BJ (cell line): ENCODE measurements around the gene ASB1. TPM values are rescaled to one million over a fixed set of nuclear protein-coding genes. Genes with fewer than 3 reads are reported as not detected.

ENCODE experiments used
- CTCF ChIA-PET: fragments of 350-600 bp; formaldehyde crosslinking; extraction: SDS; loops from one replicate; lab custom pipeline; 2021; ENCODE audit warnings: antibody characterized with exemption, inconsistent platforms; lab: Yijun Ruan, JAX
- POLR2A ChIA-PET: fragments of 300-600 bp; sonication (Branson Sonifier 250); formaldehyde crosslinking; extraction: SDS; loops from one replicate; lab custom pipeline; 2021; ENCODE audit warnings: antibody characterized with exemption; lab: Charles Lee
- DNase-seq: peaks from one replicate; pipeline ENCODE4 v3.0.0-alpha.2; 2011; ENCODE audit warnings: low read depth
- H3K27me3 ChIP-seq: 2 replicates; pipeline ENCODE4 v1.6.0; 2011; ENCODE audit warnings: low read length; ENCODE audit not compliant: control insufficient read depth, insufficient read depth
- H3K36me3 ChIP-seq: 2 replicates; pipeline ENCODE4 v1.5.1; 2011; ENCODE audit warnings: low read length; ENCODE audit not compliant: control insufficient read depth, insufficient read depth
- H3K4me3 ChIP-seq: 2 replicates; pipeline ENCODE4 v1.5.1; 2011; ENCODE audit warnings: low read depth, mild to moderate bottlenecking, control low read depth, low read length
- polyA plus RNA-seq: library from polyadenylated mRNA; depleted of rRNA; stranded (reverse); fragments of >200 nt; gene quantifications from 2 replicates; pipeline ENCODE4 v1.2.3, GENCODE V29; 2011
- TF ChIP-seq, protein P1 (sequence below): IDR thresholded peaks from 2 replicates; pipeline ENCODE4 v1.5.1; 2011; ENCODE audit warnings: low read depth, mild to moderate bottlenecking, control low read depth, inconsistent platforms, low read length, moderate library complexity; ENCODE audit not compliant: insufficient read depth

ASB1 gene
- polyA plus RNA-seq, 1 experiment, result 33.4 TPM

- Histone ChIP-seq H3K4me3 (no peak overlapping the region), H3K36me3 (no peaks in the 10 kb centered on the region), H3K27me3 (no peaks in the 10 kb centered on the region)
- TF ChIP-seq, protein P1, sequence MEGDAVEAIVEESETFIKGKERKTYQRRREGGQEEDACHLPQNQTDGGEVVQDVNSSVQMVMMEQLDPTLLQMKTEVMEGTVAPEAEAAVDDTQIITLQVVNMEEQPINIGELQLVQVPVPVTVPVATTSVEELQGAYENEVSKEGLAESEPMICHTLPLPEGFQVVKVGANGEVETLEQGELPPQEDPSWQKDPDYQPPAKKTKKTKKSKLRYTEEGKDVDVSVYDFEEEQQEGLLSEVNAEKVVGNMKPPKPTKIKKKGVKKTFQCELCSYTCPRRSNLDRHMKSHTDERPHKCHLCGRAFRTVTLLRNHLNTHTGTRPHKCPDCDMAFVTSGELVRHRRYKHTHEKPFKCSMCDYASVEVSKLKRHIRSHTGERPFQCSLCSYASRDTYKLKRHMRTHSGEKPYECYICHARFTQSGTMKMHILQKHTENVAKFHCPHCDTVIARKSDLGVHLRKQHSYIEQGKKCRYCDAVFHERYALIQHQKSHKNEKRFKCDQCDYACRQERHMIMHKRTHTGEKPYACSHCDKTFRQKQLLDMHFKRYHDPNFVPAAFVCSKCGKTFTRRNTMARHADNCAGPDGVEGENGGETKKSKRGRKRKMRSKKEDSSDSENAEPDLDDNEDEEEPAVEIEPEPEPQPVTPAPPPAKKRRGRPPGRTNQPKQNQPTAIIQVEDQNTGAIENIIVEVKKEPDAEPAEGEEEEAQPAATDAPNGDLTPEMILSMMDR, result no peak
- no peak for DNase-seq
- ChIA-PET CTCF (interaction anchor here (0.6 to 6.1 kb wide), 5 partner anchors 8 to 92 kb away, joined by 3 to 61 read pairs (median 3); no protein-coding TSS in a partner anchor), POLR2A (no interaction called here)
These were observed 35.2 kb downstream of the ASB1 start for GRCh38 chr2:238461916-238462315.

- no peak for DNase-seq
- POLR2A ChIA-PET, result no interaction called here
- H3K4me3 ChIP-seq, result no peak overlapping the region
- TF ChIP-seq, protein P1, result peak; percentile 61
- CTCF ChIA-PET, result interaction anchor here (5.5 kb wide), 1 partner anchor 93 kb away, joined by 51 read pairs; no protein-coding TSS in a partner anchor
- H3K27me3 ChIP-seq, result no peaks in the 10 kb centered on the region
- no peaks in the 10 kb centered on the region for H3K36me3 ChIP-seq
These were observed 36.2 kb downstream of the ASB1 start for GRCh38 chr2:238462782-238463396.

GRCh38 chr2:238464389-238464788 is 37.7 kb downstream of the ASB1 start:
- Histone ChIP-seq H3K4me3 (no peak overlapping the region), H3K27me3 (no peaks in the 10 kb centered on the region), H3K36me3 (no peaks in the 10 kb centered on the region)
- CTCF ChIA-PET, result interaction anchor here (0.7 to 5.5 kb wide), 6 partner anchors 14 to 107 kb away, joined by 3 to 51 read pairs (median 4); no protein-coding TSS in a partner anchor
- no peak for DNase-seq
- TF ChIP-seq, protein P1, result no peak
- POLR2A ChIA-PET, result no interaction called here

- ChIA-PET POLR2A (no interaction called here), CTCF (interaction anchor here (1.4 to 5.5 kb wide), 3 partner anchors 96 to 167 kb away, joined by 3 to 51 read pairs (median 8); no protein-coding TSS in a partner anchor)
- no peaks in the 10 kb centered on the region for H3K27me3 ChIP-seq
- TF ChIP-seq, protein P1, result no peak
- no peaks in the 10 kb centered on the region for H3K36me3 ChIP-seq
- no peak overlapping the region for H3K4me3 ChIP-seq
- no peak for DNase-seq
These were observed 38.9 kb downstream of the ASB1 start for GRCh38 chr2:238465487-238466242.

DNA sequence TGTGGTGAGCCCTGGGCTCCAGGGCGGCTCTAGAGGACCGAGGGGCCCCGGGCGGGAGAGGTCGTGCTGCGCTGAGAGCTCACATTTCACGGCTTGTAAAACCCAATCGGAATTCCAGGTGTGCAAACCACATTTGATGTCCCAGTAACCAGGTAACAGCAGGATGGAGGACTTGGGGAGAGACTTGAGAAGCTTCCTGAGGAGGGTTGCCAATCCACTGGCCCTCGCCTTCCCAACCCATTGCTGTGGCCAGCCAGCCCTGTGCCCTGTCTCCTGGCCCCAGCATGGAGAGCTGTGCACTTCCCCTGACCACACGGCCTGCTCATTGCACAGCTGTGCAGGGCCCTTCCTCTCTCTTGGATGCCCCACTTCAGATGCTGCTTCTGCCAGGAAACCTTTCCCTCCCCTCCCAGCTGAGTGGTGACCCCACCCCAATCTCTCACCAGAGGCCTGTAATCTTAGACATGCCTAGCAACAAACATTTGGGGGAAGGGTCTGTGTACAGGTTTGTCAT is 39.6 kb downstream of the ASB1 start:
- H3K36me3 ChIP-seq, result no peaks in the 10 kb centered on the region
- POLR2A ChIA-PET, result no interaction called here
- no peaks in the 10 kb centered on the region for H3K27me3 ChIP-seq
- TF ChIP-seq, protein P1, result no peak
- CTCF ChIA-PET, result interaction anchor here (0.9 to 5.5 kb wide), 6 partner anchors 8 to 319 kb away, joined by 3 to 51 read pairs (median 4); no protein-coding TSS in a partner anchor
- no peak overlapping the region for H3K4me3 ChIP-seq
- no peak for DNase-seq
